GM21529 (cell line): ENCODE data around the gene GPC3.

Experiments used
- ATAC-seq: cut with Tn5 transposase; IDR thresholded peaks from one replicate; pipeline ENCODE4 v1.9.1; 2021; ENCODE audit not compliant: unreplicated experiment

GPC3 gene

DNA sequence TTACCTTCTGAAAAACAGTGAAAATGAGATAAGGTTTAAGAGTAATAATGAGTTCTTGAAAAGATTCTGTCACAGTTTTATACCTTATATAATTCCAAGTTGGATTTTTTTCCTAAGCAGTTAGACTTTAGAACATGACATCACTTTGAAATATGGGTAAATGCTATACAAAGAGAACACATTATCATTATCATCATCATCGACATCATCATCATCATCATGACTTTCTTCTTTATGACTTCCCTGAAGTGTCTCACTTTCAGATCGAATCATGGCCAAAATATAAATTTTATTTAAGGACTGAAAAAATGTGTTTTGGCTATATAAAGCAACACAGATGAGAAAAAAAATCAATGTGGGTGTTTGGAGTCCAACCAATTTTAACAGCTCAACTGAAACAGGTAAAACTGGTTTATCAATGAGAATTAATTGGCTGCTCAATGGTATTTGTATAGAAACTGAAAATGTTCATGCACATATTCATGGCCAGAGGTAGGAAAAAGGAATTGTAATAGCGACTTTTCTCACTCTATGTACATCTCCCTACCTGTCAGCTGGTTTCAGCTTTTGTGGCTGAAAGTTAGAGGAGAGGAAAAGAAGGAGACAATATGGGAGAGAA lies 327.0 kb downstream of the GPC3 start:
- ATAC-seq, result no peak

DNA sequence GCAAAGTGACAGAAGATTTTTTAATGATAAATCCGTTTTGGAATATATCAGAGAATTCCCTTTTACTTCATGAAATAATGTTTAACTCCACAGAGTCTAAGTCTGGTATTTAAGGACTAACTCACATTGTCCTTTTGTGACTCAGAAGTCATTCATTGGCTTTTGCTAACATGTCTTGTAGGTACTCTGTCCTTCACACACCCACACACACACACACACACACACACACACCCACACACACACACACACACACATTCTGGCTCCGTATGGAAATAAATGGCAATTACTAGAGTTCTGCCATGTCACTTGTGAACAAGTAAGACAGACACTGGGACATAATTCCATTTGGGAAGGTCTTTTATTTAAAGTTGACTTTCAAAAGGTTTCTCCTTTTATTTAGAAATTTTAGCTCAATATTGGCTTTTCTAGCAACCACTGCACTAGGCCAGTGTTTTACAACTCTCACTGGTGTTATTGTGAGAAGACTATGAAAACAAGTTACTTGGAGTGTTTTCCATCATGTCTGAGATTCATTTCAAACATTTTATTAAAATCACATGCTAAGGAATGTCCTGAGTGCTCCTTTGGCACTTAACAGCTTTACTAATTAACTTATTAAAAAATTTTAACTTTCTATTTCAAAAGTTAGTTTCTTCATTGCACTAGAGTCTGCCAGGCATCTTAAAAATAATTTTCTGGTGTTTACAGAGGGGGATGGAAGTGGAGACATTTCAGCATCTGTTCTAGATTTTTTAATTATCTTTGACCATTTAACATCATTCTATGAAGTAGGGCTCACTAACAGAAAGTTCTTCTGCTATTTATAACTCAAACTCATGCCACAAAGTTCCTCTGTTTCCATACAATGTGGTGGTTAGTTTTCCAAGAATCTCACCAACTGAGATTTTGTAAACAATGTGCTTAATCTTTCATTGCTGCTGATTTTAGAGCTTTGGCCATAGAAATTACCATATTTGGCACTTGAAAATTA lies 329.8 kb downstream of the GPC3 start:
- ATAC-seq, result no peak

DNA sequence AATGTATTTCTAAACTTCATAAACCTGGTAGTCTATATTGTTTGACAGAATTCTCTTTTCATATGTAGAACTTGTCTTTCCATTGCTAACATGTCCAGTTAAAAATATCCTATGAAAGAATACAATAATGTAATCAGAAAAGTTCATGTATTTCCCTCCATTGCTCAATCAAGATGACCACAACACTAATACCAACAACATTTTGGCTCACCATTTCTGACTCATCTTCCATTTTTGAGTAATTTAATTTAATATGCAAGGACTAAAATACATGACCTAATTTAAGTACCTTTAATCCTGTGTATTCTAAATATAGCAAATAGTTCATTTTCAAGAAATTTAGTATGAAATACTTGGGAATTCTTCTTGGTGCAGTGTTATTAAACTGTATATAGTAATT lies 330.6 kb downstream of the GPC3 start:
- ATAC-seq, result no peak

DNA sequence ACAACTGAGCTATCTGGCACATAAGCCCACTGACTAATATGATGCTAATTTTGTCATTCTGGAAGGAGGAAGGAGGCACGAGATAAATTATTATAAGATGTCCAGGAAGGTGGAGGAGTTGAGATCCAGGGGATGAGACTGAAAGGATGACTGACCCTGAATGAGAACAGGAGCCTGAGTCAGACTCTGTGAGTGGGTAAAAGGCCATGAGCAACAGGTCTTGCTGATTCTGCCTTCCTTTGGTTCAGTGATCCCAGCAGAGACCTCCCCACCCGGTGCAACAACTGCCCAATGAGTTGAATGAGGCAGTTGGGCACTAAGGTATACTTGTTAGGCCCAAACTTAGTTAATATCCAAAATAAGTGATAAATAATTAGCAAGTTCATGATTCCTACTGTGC lies 332.0 kb downstream of the GPC3 start:
- no peak for ATAC-seq

DNA sequence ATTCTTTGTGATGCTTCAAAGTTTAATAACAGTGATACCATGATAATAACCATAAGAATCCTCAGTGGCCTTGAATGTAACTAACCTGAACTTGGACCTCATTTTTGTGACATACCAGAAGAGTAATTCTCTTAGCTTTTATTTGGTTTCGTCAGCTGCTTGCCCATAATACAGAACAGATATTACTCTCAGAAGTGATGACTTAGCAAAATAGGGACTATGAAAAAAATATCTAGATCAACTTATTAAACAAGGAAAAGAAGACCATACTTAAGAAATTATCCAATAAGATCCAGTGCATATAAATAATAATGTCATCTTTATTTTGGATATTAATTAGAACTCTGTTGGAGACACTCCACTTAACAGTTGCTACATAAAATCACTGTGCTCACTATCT lies 333.2 kb downstream of the GPC3 start:
- ATAC-seq, result no peak

DNA sequence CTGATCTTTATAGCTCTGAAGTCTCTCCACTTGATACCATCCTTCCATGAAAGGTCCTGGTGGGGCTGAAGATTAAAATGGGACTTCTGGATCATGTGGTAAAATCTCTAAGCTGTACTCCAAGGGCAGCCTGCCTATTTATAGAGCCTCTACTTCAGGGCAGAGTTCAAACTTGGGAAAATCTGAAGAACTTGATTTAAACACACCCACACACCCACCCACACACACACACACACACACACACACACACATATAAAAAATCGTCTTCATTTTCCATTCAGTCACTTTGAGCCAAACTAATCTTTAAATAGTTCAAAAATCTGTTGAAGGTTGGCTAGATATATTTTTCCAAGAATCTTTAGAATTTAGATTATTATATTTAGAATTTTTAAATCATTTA lies 335.2 kb downstream of the GPC3 start:
- ATAC-seq, result no peak

DNA sequence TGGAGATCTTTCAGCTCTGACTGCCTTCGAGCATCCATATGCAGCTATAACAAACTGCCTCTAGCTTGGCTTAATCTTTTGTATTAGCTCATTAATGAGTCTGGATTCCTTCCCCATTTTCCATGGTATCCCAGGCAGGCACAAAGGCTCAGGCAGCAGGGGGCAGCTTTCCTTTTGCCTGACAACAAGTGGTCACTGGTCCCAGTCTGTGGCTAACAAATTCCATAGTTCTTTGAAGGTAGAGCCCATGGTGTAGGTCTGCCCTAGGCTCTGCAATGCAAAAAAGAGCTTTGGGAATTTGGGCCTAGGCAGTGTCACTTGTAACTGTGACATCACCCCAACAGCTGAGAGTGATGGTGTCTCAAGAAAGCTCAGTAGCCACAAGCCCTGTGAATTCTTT lies 335.7 kb downstream of the GPC3 start:
- ATAC-seq, result no peak

DNA sequence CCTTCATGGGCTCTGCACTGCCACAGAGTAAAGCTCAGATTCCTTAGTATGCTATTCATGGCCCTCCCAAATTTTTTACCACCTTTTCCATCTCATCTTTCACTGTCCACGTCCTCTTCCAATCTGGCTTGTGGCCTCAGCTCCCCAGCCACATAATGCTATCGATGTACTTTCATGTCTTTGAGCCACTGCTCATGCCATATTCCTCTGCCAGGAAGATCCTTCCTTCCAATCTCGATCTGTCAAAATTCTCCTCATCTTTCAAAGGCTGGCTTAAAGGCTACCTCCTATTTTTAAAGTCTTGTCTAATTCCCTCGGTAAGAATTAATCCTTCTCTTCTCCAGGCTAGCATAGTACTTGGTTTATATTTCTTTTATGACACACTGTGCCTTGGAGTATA lies 336.8 kb downstream of the GPC3 start:
- ATAC-seq, result no peak

DNA sequence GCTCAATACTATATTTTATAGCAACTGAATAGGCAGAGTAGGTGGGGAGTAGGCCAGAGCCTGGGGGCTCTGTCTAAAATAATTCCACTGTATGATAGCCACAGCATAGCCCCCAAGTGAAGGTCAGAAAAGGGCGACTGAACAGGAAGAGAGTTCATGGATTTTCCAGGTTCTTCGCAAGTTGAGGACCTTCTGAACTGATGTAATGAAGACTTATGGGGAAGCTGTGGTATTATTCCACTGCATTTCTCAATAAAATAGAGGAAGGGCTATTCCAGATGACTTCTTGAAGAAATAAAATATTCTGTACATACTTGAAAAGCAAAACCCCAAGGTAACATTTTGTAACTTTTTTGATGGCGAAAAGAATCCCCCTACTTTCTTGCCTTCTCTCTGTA lies 338.7 kb downstream of the GPC3 start:
- ATAC-seq, result no peak

DNA sequence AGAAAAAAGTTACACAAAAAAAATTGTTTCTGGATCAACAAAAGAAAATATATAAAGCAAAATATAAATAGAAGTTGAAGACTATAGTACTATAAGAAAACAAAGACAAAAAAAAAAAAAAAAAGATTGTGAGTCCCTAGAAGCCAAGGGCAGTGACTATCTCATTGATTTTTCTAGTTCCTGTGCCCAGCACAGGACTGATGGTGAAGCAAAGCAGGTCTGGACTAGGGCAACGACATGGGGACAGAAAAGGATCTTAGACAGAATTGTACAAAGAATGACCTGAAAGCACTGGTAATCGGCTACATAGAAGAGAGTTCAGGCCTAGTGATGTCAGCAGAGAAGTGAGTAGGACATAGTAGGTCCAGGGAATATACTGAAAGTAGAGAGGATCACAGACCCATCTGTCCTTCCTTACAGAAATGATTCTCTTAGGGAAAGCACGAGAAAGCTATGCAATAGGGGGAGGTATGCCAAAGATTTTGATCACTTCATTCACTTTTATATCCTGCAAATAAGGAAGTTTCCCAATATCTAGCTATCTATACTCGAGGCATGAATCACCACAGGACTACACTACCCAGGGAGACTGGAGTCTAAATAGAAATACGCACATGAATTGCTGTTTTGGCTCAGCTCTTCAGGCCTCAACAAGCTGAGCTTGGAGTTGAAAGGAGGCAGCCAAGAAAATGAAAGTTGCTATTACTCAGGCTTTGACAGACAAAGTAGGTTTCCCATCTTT lies 339.2 kb downstream of the GPC3 start:
- no peak for ATAC-seq

DNA sequence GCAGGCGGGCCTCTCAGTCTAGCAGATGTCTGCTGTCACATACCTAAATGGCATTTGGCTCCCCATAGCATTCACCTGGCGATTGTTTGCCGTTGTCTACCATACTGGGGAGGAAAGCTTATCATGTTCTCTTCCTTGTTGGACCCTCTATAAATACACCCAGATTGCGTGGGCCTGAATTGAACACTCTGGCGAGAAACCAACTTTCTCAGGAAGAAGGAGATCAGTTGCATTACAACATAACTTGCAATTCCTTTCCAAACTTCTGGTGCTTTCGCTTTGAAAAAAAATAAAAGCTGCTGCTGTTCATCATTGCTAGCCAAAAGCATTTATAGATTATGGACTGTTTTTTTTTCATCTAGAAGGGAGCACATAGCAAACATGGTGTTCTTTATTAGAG lies 340.1 kb downstream of the GPC3 start:
- no peak for ATAC-seq

DNA sequence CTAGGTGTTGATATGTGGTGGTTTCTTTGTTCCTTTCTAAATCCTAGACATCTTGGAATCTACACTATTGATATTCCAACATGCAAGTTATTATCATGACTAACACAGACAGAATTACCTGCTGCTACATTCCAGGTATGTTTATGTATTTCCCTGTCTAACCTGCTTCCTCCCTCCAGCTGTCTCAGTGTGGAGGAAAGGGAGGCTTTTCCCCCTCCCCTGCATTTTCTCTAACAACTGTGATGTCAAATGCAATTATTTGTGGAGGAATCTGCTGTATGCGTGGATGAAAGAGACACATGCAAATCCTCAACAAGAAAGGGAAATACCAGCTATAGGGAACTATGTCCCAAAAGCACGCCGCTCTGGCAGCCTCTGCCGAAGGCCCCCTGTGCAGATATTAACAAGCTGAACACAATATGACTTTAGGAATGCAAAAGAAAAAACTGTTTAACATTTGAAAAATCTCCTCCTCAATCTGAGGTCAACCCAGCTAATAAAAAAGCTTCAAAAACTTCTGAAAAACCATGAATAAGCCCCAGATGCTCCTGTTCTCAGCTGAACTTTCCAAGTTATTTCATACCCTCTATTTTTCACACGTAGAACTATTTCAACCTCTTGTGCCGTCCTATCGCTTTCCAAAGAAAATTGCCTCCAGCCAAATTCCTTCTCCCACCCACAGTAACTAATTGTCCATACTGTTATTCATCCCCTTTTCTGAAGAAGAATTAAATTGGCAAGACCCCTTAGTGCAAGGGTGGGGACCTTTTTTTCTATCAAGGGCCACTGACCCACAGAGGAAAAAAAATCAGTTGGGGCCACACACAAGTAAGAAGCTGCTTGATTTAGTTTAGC lies 345.0 kb downstream of the GPC3 start:
- ATAC-seq, result no peak

DNA sequence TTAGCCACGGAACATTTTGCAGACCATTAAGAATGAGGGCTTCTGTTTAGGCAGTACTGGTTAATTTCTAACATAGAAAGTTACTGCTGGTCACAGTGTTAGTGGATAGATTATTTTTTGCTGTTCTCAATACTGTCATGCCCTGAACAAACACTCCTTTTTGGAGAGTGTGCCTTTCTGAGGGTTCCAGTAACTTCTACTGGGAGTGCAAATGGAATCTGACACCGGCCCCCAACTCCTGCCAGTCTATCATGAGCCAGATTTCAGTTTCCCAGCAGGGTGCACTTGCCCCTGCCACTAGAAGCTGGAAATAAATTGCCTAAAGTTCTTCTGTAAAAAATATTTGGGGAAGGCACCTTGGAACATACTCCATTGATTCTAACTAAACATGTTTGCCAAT lies 345.7 kb downstream of the GPC3 start:
- no peak for ATAC-seq

DNA sequence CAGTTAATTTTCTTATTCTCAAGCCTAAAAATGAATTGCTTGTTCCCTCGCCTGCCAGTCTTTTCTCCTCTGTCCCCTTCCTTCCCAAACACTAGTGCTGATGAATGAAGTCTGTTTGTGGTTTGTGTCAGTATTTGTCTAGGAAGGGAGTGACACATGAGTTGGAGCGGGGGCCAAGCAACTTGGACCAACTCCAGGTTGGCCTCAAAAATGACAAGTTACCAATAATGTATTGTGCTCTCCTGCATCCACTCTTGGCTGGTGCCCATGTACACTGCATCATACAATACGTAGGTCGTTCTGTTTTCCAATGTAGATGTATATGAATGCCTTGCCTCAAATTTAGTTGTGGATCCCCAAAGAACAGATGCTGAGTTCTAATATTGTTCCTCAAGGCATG lies 347.1 kb downstream of the GPC3 start:
- no peak for ATAC-seq

DNA sequence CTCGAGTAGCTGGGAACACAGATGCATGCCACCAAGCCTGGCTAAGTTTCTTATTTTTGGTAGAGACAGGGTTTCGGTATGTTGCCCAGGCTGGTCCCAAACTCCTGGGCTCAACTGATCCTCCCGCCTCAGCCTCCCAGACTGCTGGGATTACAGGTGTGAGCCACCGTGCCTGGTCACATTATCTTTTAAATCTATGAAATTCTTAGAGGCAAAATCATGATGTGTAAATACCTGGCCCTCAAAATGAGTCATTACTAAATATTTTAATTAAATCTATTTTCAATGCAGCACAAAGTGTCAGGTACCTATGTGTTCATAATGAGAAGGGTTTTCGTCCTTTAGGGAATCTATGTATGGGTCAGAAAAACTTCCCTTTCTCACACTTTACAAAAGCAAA lies 347.6 kb downstream of the GPC3 start:
- ATAC-seq, result no peak

DNA sequence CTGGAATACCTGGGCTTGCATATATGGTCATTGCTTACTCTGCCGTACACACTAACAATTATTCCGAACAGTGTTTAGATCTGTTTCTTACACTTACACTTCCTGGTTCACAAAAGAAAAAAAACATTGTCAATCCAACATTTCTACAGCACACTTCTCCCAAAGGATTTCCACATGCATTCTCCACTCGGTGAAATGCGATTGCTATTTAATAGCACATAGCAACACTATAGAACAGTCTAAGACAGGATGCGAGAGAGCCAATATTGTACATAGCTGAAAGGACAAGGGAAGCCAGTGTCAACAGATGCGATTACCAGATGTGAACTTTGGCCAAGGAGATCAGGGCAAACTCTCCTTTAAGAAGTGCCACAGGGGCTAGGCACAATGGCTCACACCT lies 349.4 kb downstream of the GPC3 start:
- ATAC-seq, result no peak

DNA sequence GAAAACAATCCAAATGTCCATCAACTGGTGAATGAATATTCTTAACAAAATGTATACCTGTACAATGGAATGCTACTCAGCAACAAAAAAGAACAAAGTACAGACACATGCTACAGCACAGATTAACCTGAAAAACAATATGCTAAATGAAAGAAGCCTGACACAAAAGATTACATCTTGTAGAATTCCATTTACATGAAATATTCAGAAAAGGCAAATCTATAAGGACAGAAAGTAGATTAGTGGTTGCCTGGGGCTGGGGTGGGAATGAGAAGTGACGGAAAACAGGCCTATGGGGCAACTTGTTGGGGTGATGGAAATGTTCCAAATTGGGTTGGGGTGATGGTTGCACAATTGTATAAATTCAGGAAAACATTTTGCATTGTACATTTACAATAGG lies 351.0 kb downstream of the GPC3 start:
- no peak for ATAC-seq

DNA sequence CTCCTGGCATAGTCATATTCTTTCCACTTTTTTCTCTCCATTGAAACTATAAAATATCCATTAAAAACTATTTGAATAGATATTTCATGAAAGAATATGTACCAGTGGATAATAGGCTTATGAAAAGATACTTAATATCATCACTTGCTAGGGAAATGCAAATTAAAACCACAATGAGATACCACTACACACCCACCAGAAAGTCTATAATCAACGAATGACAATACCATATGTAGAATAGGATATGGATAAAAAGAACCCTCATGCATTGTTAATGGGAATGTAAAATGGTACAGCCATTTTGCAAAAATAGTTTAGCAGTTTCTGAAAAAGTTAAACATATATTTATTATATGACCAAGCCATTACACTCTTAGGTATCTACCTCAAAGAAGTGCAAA lies 351.4 kb downstream of the GPC3 start:
- ATAC-seq, result no peak

DNA sequence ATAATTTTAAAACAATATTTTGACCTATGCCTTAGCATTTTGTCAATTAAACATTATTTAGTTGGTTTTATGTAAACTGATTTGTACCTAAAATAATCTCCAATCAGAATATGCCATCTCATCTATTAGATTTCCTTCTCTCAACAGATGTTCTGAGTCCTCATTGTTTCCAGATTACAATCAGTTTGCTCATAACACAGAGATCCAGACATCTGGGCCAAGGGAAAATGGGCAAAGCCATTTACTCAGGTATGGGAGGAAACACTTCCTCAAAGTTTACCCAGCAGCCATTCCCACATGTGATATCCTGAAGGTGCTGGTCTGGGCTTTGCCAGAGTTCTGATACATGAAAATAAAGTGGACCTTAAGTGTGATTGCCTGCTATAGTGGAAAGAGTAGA lies 352.2 kb downstream of the GPC3 start:
- ATAC-seq, result no peak

DNA sequence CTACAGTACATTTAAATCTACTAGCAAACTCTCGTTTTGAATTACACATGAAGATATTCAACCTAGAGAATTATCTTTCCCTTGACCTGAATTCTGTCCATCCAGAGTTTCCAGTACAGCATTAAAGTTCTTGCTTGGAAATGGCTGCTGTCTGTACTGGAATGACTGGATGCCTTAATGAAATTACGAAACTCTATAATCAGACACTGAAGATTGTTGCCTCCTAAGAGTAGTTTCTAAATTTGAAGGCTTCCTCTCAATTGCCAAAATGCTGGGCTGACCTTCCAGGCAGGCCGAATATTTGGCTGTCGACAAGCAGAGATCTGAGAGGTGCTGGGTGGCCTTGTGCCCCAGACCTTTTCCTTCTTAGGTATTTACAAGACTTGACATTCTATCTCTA lies 355.0 kb downstream of the GPC3 start:
- ATAC-seq, result no peak

DNA sequence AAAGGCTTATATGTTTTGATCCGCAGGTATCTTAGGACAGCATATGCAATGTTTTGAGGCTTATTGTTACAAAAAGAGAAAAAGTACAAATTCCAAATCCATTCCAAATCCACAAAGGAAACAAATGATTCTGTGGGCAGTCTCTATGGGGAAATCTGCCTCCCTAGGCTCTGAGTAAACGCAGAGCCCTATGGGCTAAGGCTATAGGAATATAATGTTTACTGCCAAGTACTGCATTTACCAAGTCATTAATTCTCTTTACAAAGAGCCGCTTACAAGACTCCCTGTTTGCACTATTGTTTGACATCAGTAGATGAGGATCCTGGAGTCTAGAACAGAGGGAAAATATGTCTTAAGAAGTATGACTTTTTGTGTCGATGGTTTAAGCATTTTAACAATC lies 357.7 kb downstream of the GPC3 start:
- no peak for ATAC-seq
